WTC11 (cell line): ENCODE measurements around the gene TNK1. TPM values are rescaled to one million over a fixed set of nuclear protein-coding genes. Genes with fewer than 3 reads are reported as not detected.
A peak's percentile ranks its signal among the peaks of the same experiment; 100 is the strongest.

ENCODE experiments used
- AFF4 ChIP-seq: sonication (generic); formaldehyde crosslinking; IDR thresholded peaks from 2 replicates; pipeline ENCODE4 v1.8.1; 2023; ENCODE audit warnings: mild to moderate bottlenecking, missing genetic modification reagents, borderline replicate concordance
- AR ChIP-seq: fragments of 250-450 bp; sonication (Bioruptor Pico); IDR thresholded peaks from 2 replicates; pipeline ENCODE4 v1.9.0; 2021; ENCODE audit warnings: mild to moderate bottlenecking
- ATF3 ChIP-seq: sonication (generic); formaldehyde crosslinking; conservative IDR thresholded peaks from 2 replicates; pipeline ENCODE4 v1.8.1; 2022; ENCODE audit warnings: mild to moderate bottlenecking, missing genetic modification reagents
- CREB1 ChIP-seq: sonication (generic); formaldehyde crosslinking; IDR thresholded peaks from 2 replicates; pipeline ENCODE4 v1.8.0; 2023; ENCODE audit warnings: mild to moderate bottlenecking, missing genetic modification reagents
- CTCF ChIP-seq: fragments of 200-600 bp; IDR thresholded peaks from 2 replicates; pipeline ENCODE4 v1.8.0; 2022; ENCODE audit warnings: antibody characterized with exemption
- ESRRA ChIP-seq: sonication (generic); formaldehyde crosslinking; IDR thresholded peaks from 2 replicates; pipeline ENCODE4 v1.8.1; 2022; ENCODE audit warnings: mild to moderate bottlenecking, missing genetic modification reagents, borderline replicate concordance
- FOXJ3 ChIP-seq: sonication (generic); formaldehyde crosslinking; IDR thresholded peaks from 2 replicates; pipeline ENCODE4 v1.9.0; 2021; ENCODE audit warnings: missing genetic modification reagents, mild to moderate bottlenecking, borderline replicate concordance
- FOXK1 ChIP-seq: sonication (generic); formaldehyde crosslinking; IDR thresholded peaks from 2 replicates; pipeline ENCODE4 v1.8.0; 2022; ENCODE audit warnings: mild to moderate bottlenecking, moderate library complexity, missing genetic modification reagents
- FOXP1 ChIP-seq: sonication (generic); formaldehyde crosslinking; IDR thresholded peaks from 2 replicates; pipeline ENCODE4 v1.8.0; 2022; ENCODE audit warnings: missing genetic modification reagents, mild to moderate bottlenecking, moderate library complexity, borderline replicate concordance
- HMGA2 ChIP-seq: fragments of 250-450 bp; sonication (Bioruptor Pico); IDR thresholded peaks from 2 replicates; pipeline ENCODE4 v1.4.0; 2021; ENCODE audit warnings: mild to moderate bottlenecking, moderate library complexity
- HMGXB4 ChIP-seq: sonication (generic); formaldehyde crosslinking; IDR thresholded peaks from 2 replicates; pipeline ENCODE4 v1.8.1; 2023; ENCODE audit warnings: mild to moderate bottlenecking, moderate library complexity, missing genetic modification reagents
- NR1H2 ChIP-seq: sonication (generic); formaldehyde crosslinking; IDR thresholded peaks from 2 replicates; pipeline ENCODE4 v1.9.0; 2021; ENCODE audit warnings: mild to moderate bottlenecking, moderate library complexity, missing genetic modification reagents
- PRRX2 ChIP-seq: fragments of 250-450 bp; sonication (Bioruptor Pico); IDR thresholded peaks from 2 replicates; pipeline ENCODE4 v1.8.0; 2021; ENCODE audit warnings: mild to moderate bottlenecking
- SOX15 ChIP-seq: fragments of 250-450 bp; sonication (Bioruptor Pico); IDR thresholded peaks from 2 replicates; pipeline ENCODE4 v1.9.0; 2021; ENCODE audit warnings: mild to moderate bottlenecking
- SP1 ChIP-seq: sonication (generic); formaldehyde crosslinking; conservative IDR thresholded peaks from 2 replicates; pipeline ENCODE4 v1.8.1; 2022; ENCODE audit warnings: missing genetic modification reagents
- USF2 ChIP-seq: sonication (generic); formaldehyde crosslinking; IDR thresholded peaks from 2 replicates; pipeline ENCODE4 v1.8.1; 2023; ENCODE audit warnings: mild to moderate bottlenecking, missing genetic modification reagents, moderate library complexity
- ZBTB21 ChIP-seq: sonication (generic); formaldehyde crosslinking; IDR thresholded peaks from 2 replicates; pipeline ENCODE4 v1.8.1; 2023; ENCODE audit warnings: mild to moderate bottlenecking, missing genetic modification reagents, borderline replicate concordance
- ZMAT4 ChIP-seq: fragments of 250-450 bp; sonication (Bioruptor Pico); IDR thresholded peaks from 2 replicates; pipeline ENCODE4 v1.9.0; 2021; ENCODE audit warnings: mild to moderate bottlenecking
- ZNF138 ChIP-seq: sonication (generic); formaldehyde crosslinking; conservative IDR thresholded peaks from 2 replicates; pipeline ENCODE4 v1.8.1; 2022; ENCODE audit warnings: mild to moderate bottlenecking, moderate library complexity, missing genetic modification reagents
- ZNF532 ChIP-seq: fragments of 250-450 bp; sonication (Bioruptor Pico); IDR thresholded peaks from 2 replicates; pipeline ENCODE4 v1.9.0; 2021; ENCODE audit warnings: mild to moderate bottlenecking, borderline replicate concordance
- ZSCAN18 ChIP-seq: fragments of 250-450 bp; sonication (Bioruptor Pico); IDR thresholded peaks from 2 replicates; pipeline ENCODE4 v2.1.2; 2022; ENCODE audit warnings: mild to moderate bottlenecking, moderate library complexity
- total RNA-seq: library from RNA; stranded (reverse); gene quantifications from 3 replicates; pipeline ENCODE4 v1.2.3, GENCODE V29; 2021

Gene TNK1
- total RNA-seq, 1 experiment from 2014 or later: 9.3 TPM

- TF ChIP-seq AFF4 (CRISPR knock-in tag) (no peak), USF2 (CRISPR knock-in tag) (0 out of 2 replicates have a peak, but pooled peaks have one; percentile 19), CTCF (peak; percentile 94), SOX15 (CRISPR knock-in tag) (no peak), ZBTB21 (CRISPR knock-in tag) (0 out of 2 replicates have a peak, but pooled peaks have one; percentile 46), AR (CRISPR knock-in tag) (no peak), FOXJ3 (CRISPR knock-in tag) (no peak), ZMAT4 (CRISPR knock-in tag) (no peak), ZNF532 (CRISPR knock-in tag) (no peak), HMGA2 (CRISPR knock-in tag) (no peak), ZNF138 (CRISPR knock-in tag) (no peak; the same call in 1 of the 2 replicates), SP1 (peak; percentile 81), PRRX2 (CRISPR knock-in tag) (0 out of 2 replicates have a peak, but pooled peaks have one; percentile 65), ZSCAN18 (no peak), FOXK1 (peak; percentile 30; the same call in 1 of the 2 replicates), ESRRA (no peak), CREB1 (no peak), HMGXB4 (peak; percentile 62; the same call in 1 of the 2 replicates), ATF3 (no peak), NR1H2 (CRISPR knock-in tag) (no peak), FOXP1 (CRISPR knock-in tag) (no peak)
Measured at GRCh38 chr17:7356072-7356549, 24.8 kb upstream of the TNK1 start (continued).
